ENCODE data around the gene SORCS3.

Gene SORCS3

DNA sequence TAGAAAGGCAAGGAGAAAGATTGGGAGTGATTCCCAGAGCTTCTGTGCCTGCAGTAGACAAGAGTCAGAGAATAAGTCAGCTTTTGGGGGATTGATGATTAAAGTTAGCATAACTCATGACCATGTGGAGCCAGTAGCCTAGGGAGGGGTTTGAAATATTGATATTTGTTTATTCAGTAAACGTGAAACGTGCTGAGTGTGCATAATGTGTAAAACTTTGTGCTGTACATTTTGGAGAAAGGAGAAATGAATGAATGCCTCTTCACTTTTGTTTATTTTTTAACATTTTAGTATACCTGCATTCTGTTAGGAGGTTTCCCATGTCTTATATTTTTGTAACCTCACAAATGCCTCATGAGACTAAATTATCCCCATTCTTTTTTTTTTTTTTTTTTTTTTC, 272.3 kb downstream of the SORCS3 start:
- TF ChIP-seq EZH2phosphoT487 (IDR thresholded peaks at IDR 0.05; ENCODE audit: borderline replicate concordance, low read length): no peak
- TF ChIP-seq, protein P1, sequence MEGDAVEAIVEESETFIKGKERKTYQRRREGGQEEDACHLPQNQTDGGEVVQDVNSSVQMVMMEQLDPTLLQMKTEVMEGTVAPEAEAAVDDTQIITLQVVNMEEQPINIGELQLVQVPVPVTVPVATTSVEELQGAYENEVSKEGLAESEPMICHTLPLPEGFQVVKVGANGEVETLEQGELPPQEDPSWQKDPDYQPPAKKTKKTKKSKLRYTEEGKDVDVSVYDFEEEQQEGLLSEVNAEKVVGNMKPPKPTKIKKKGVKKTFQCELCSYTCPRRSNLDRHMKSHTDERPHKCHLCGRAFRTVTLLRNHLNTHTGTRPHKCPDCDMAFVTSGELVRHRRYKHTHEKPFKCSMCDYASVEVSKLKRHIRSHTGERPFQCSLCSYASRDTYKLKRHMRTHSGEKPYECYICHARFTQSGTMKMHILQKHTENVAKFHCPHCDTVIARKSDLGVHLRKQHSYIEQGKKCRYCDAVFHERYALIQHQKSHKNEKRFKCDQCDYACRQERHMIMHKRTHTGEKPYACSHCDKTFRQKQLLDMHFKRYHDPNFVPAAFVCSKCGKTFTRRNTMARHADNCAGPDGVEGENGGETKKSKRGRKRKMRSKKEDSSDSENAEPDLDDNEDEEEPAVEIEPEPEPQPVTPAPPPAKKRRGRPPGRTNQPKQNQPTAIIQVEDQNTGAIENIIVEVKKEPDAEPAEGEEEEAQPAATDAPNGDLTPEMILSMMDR (IDR thresholded peaks at IDR 0.05; ENCODE audit: low read depth, low read length, poor library complexity, severe bottlenecking): no peak
- Histone ChIP-seq H3K4me2 (ENCODE audit: low read length) (no peak overlapping the region), H3K79me2 (ENCODE audit: control insufficient read depth, low read length) (no peaks in the 10 kb centered on the region), H3F3A (ENCODE audit: control insufficient read depth, insufficient read depth) (no peaks in the 10 kb centered on the region), H3K27ac (ENCODE audit: low read depth, low read length) (no peak overlapping the region), H3K9me3 (ENCODE audit: control insufficient read depth, insufficient read depth, low read length) (no peaks in the 10 kb centered on the region), H3K36me3 (ENCODE audit: control insufficient read depth, low read length) (no peaks in the 10 kb centered on the region), H3K27me3 (ENCODE audit: control insufficient read depth, low read length) (no peaks in the 10 kb centered on the region), H3K4me1 (ENCODE audit: control insufficient read depth, low read length) (no peaks in the 10 kb centered on the region), H4K20me1 (ENCODE audit: control insufficient read depth, insufficient read depth, low read depth, low read length) (no peaks in the 10 kb centered on the region), H3K4me3 (ENCODE audit: low read length) (no peak overlapping the region), H3K9me2 (replicated peaks; ENCODE audit: control insufficient read depth, low read length) (no peaks in the 10 kb centered on the region)

DNA sequence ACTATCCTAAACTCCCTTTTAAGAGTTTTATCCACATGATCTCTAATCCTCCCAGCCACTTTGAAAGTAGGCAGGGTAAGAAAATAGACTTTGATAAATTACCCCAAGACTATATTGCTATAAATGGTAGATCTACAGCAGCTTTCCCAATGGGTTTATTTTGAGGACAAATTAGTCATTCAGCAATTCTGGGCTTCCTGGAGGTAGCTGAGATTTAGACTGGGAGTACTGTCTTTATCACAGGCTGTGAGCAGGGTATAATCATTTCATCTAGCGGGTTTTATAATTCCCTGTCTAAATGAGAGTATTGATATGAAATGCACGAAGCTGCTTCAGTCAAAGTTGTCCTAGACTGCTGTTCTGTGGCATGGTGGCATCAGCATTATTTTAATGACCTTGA, 279.4 kb downstream of the SORCS3 start:
- H4K20me1 ChIP-seq (ENCODE audit: control insufficient read depth, insufficient read depth, low read depth, low read length): no peaks in the 10 kb centered on the region
- H3K27ac ChIP-seq (ENCODE audit: low read depth, low read length): no peak overlapping the region

DNA sequence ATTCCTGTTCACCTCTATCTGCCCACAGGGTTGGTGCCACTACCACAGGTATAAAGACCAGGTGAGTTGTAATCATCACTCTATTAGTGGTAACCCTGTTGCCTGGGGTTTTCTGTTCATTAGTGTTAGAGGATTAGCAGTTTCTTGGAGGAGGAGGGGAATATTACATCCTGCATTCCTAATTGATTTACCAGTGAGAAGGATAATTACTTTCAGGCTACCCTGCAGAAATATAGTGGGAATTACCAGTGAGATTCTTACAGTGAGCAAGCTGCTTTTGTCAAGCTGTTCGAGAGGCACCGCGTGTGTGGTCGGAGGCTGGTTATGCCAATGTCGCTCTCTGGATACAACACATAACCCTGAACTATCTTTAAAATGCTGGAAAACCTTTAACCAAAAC, 280.7 kb downstream of the SORCS3 start:
- TF ChIP-seq, protein P1 (IDR thresholded peaks at IDR 0.05; ENCODE audit: low read depth, low read length, poor library complexity, severe bottlenecking): no peak
- TF ChIP-seq EZH2phosphoT487 (IDR thresholded peaks at IDR 0.05; ENCODE audit: borderline replicate concordance, low read length): no peak

More for the DNA sequence above, 279.4 kb downstream of the SORCS3 start:
- Histone ChIP-seq H3K4me1 (ENCODE audit: control insufficient read depth, low read length) (no peaks in the 10 kb centered on the region), H3K27me3 (ENCODE audit: control insufficient read depth, low read length) (no peaks in the 10 kb centered on the region), H3K36me3 (ENCODE audit: control insufficient read depth, low read length) (no peaks in the 10 kb centered on the region), H3F3A (ENCODE audit: control insufficient read depth, insufficient read depth) (no peaks in the 10 kb centered on the region), H3K4me3 (ENCODE audit: low read length) (no peak overlapping the region), H3K9me3 (ENCODE audit: control insufficient read depth, insufficient read depth, low read length) (no peaks in the 10 kb centered on the region), H3K79me2 (ENCODE audit: control insufficient read depth, low read length) (no peaks in the 10 kb centered on the region), H3K9me2 (replicated peaks; ENCODE audit: control insufficient read depth, low read length) (no peaks in the 10 kb centered on the region), H3K4me2 (ENCODE audit: low read length) (no peak overlapping the region)
- no peak for TF ChIP-seq EZH2phosphoT487 (IDR thresholded peaks at IDR 0.05; ENCODE audit: borderline replicate concordance, low read length)
- TF ChIP-seq, protein P1 (IDR thresholded peaks at IDR 0.05; ENCODE audit: low read depth, low read length, poor library complexity, severe bottlenecking): no peak

DNA sequence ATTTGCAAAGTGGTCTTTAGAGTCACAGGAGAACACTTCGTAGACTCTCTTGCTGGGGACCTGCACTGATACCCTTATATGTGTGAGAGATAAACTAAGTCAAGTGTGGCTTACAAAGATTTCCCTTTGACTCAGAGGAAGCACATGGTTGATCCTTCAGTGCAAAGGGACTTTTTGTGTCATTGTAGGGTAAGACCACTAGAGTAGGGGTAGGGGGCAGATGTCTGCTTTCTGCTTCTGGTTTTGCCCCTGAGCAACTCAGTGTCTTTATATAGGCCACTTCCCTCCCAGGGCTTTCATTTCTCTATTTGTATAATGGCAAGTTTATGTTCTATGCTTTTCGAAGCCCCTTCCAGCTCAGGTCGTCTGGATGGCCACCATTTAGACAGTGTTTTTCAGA, 281.7 kb downstream of the SORCS3 start:
- H3K9me3 ChIP-seq (ENCODE audit: control insufficient read depth, insufficient read depth, low read length): no peaks in the 10 kb centered on the region
- H3K4me3 ChIP-seq (ENCODE audit: low read length): no peak overlapping the region
- no peaks in the 10 kb centered on the region for H3F3A ChIP-seq (ENCODE audit: control insufficient read depth, insufficient read depth)
- no peaks in the 10 kb centered on the region for H3K36me3 ChIP-seq (ENCODE audit: control insufficient read depth, low read length)
- H3K27me3 ChIP-seq (ENCODE audit: control insufficient read depth, low read length): no peaks in the 10 kb centered on the region
- H3K4me2 ChIP-seq (ENCODE audit: low read length): no peak overlapping the region
- H3K4me1 ChIP-seq (ENCODE audit: control insufficient read depth, low read length): no peaks in the 10 kb centered on the region
- no peaks in the 10 kb centered on the region for H3K9me2 ChIP-seq (replicated peaks; ENCODE audit: control insufficient read depth, low read length)
- TF ChIP-seq, protein P1 (IDR thresholded peaks at IDR 0.05; ENCODE audit: low read depth, low read length, poor library complexity, severe bottlenecking): no peak
- TF ChIP-seq EZH2phosphoT487 (IDR thresholded peaks at IDR 0.05; ENCODE audit: borderline replicate concordance, low read length): no peak
- H3K79me2 ChIP-seq (ENCODE audit: control insufficient read depth, low read length): no peaks in the 10 kb centered on the region
- H4K20me1 ChIP-seq (ENCODE audit: control insufficient read depth, insufficient read depth, low read depth, low read length): no peaks in the 10 kb centered on the region
- H3K27ac ChIP-seq (ENCODE audit: low read depth, low read length): no peak overlapping the region

More for the DNA sequence above, 280.7 kb downstream of the SORCS3 start:
- no peaks in the 10 kb centered on the region for H3K27me3 ChIP-seq (ENCODE audit: control insufficient read depth, low read length)
- H3K79me2 ChIP-seq (ENCODE audit: control insufficient read depth, low read length): no peaks in the 10 kb centered on the region
- H4K20me1 ChIP-seq (ENCODE audit: control insufficient read depth, insufficient read depth, low read depth, low read length): no peaks in the 10 kb centered on the region
- H3F3A ChIP-seq (ENCODE audit: control insufficient read depth, insufficient read depth): no peaks in the 10 kb centered on the region
- no peaks in the 10 kb centered on the region for H3K4me1 ChIP-seq (ENCODE audit: control insufficient read depth, low read length)
- H3K36me3 ChIP-seq (ENCODE audit: control insufficient read depth, low read length): no peaks in the 10 kb centered on the region
- H3K9me2 ChIP-seq (replicated peaks; ENCODE audit: control insufficient read depth, low read length): no peaks in the 10 kb centered on the region
- H3K4me2 ChIP-seq (ENCODE audit: low read length): no peak overlapping the region
- no peaks in the 10 kb centered on the region for H3K9me3 ChIP-seq (ENCODE audit: control insufficient read depth, insufficient read depth, low read length)
- H3K4me3 ChIP-seq (ENCODE audit: low read length): no peak overlapping the region
- H3K27ac ChIP-seq (ENCODE audit: low read depth, low read length): no peak overlapping the region
